Mononuclear cell (primary cell): ENCODE data around the gene ARPC5L. TPM values are rescaled to one million over a fixed set of nuclear protein-coding genes. Genes with fewer than 3 reads are reported as not detected.

Experiments
- H3K27me3 ChIP-seq: 2 replicates; pipeline ENCODE4 v1.6.0; 2011; ENCODE audit warnings: low read length, control low read depth; ENCODE audit not compliant: insufficient read depth
- H3K4me1 ChIP-seq: 2 replicates; pipeline ENCODE4 v1.5.1; 2011; ENCODE audit warnings: mild to moderate bottlenecking, low read length, control low read depth; ENCODE audit not compliant: insufficient read depth
- H3K4me3 ChIP-seq: 2 replicates; pipeline ENCODE4 v1.5.1; 2011; ENCODE audit warnings: mild to moderate bottlenecking, low read length, moderate library complexity
- H3K9me3 ChIP-seq: 2 replicates; pipeline ENCODE4 v1.5.1; 2011; ENCODE audit warnings: low read depth, mild to moderate bottlenecking, control low read depth, low read length
- total RNA-seq: library from RNA; depleted of rRNA; stranded (reverse); fragments of >200 nt; gene quantifications from one replicate; pipeline ENCODE4 v1.2.3, GENCODE V29; 2012

ARPC5L gene
- total RNA-seq, 1 donor, result 29.3 TPM

- Histone ChIP-seq H3K4me3 (peak overlapping the region; percentile 83), H3K4me1 (peaks cover 61% of the 10 kb centered on the region), H3K27me3 (no peaks in the 10 kb centered on the region), H3K9me3 (no peaks in the 10 kb centered on the region)
Measured at GRCh38 chr9:124869986-124870560, 8.1 kb downstream of the ARPC5L start.

GRCh38 chr9:124870723-124871122 is 8.8 kb downstream of the ARPC5L start:
- Histone ChIP-seq H3K4me1 (peaks cover 61% of the 10 kb centered on the region), H3K4me3 (peak overlapping the region; percentile 83), H3K9me3 (no peaks in the 10 kb centered on the region), H3K27me3 (no peaks in the 10 kb centered on the region)

- H3K4me1 ChIP-seq, result peaks cover 61% of the 10 kb centered on the region
- H3K4me3 ChIP-seq, result no peak overlapping the region
- no peaks in the 10 kb centered on the region for H3K9me3 ChIP-seq
- no peaks in the 10 kb centered on the region for H3K27me3 ChIP-seq
Measured at GRCh38 chr9:124871156-124871561, 9.2 kb downstream of the ARPC5L start.

GRCh38 chr9:124873664-124874063 is 11.7 kb downstream of the ARPC5L start:
- no peak overlapping the region for H3K4me3 ChIP-seq
- no peaks in the 10 kb centered on the region for H3K27me3 ChIP-seq
- H3K9me3 ChIP-seq, result no peaks in the 10 kb centered on the region
- H3K4me1 ChIP-seq, result peaks cover 49% of the 10 kb centered on the region

GRCh38 chr9:124875501-124875900 is 13.6 kb downstream of the ARPC5L start:
- peaks cover 41% of the 10 kb centered on the region for H3K4me1 ChIP-seq
- no peaks in the 10 kb centered on the region for H3K9me3 ChIP-seq
- no peaks in the 10 kb centered on the region for H3K27me3 ChIP-seq
- no peak overlapping the region for H3K4me3 ChIP-seq

GRCh38 chr9:124877021-124877782 is 15.3 kb downstream of the ARPC5L start:
- Histone ChIP-seq H3K4me3 (no peak overlapping the region), H3K9me3 (no peaks in the 10 kb centered on the region), H3K27me3 (no peaks in the 10 kb centered on the region), H3K4me1 (peaks cover 24% of the 10 kb centered on the region)

GRCh38 chr9:124878021-124878420 is 16.1 kb downstream of the ARPC5L start:
- H3K27me3 ChIP-seq, result no peaks in the 10 kb centered on the region
- H3K4me3 ChIP-seq, result no peak overlapping the region
- peaks cover 15% of the 10 kb centered on the region for H3K4me1 ChIP-seq
- no peaks in the 10 kb centered on the region for H3K9me3 ChIP-seq

GRCh38 chr9:124878518-124878917 is 16.6 kb downstream of the ARPC5L start:
- Histone ChIP-seq H3K4me3 (no peak overlapping the region), H3K4me1 (peaks cover 10% of the 10 kb centered on the region), H3K27me3 (no peaks in the 10 kb centered on the region), H3K9me3 (no peaks in the 10 kb centered on the region)

- H3K27me3 ChIP-seq, result no peaks in the 10 kb centered on the region
- no peaks in the 10 kb centered on the region for H3K9me3 ChIP-seq
- H3K4me1 ChIP-seq, result peaks cover 3% of the 10 kb centered on the region
- H3K4me3 ChIP-seq, result no peak overlapping the region
Measured at GRCh38 chr9:124879226-124879625, 17.3 kb downstream of the ARPC5L start.

GRCh38 chr9:124880501-124880900 is 18.6 kb downstream of the ARPC5L start:
- Histone ChIP-seq H3K4me1 (no peaks in the 10 kb centered on the region), H3K4me3 (no peak overlapping the region), H3K9me3 (no peaks in the 10 kb centered on the region), H3K27me3 (no peaks in the 10 kb centered on the region)

GRCh38 chr9:124881138-124881743 is 19.3 kb downstream of the ARPC5L start:
- Histone ChIP-seq H3K4me3 (no peak overlapping the region), H3K9me3 (no peaks in the 10 kb centered on the region), H3K4me1 (no peaks in the 10 kb centered on the region), H3K27me3 (no peaks in the 10 kb centered on the region)

GRCh38 chr9:124882231-124882630 is 20.3 kb downstream of the ARPC5L start:
- Histone ChIP-seq H3K27me3 (no peaks in the 10 kb centered on the region), H3K4me1 (no peaks in the 10 kb centered on the region), H3K9me3 (no peaks in the 10 kb centered on the region), H3K4me3 (no peak overlapping the region)

GRCh38 chr9:124884376-124884775 is 22.4 kb downstream of the ARPC5L start:
- Histone ChIP-seq H3K4me1 (no peaks in the 10 kb centered on the region), H3K27me3 (no peaks in the 10 kb centered on the region), H3K9me3 (no peaks in the 10 kb centered on the region), H3K4me3 (no peak overlapping the region)

- Histone ChIP-seq H3K4me3 (no peak overlapping the region), H3K4me1 (no peaks in the 10 kb centered on the region), H3K9me3 (no peaks in the 10 kb centered on the region)
Measured at GRCh38 chr9:124885551-124885950, 23.6 kb downstream of the ARPC5L start.

GRCh38 chr9:124886461-124886860 is 24.5 kb downstream of the ARPC5L start:
- Histone ChIP-seq H3K4me1 (no peaks in the 10 kb centered on the region), H3K27me3 (no peaks in the 10 kb centered on the region), H3K9me3 (no peaks in the 10 kb centered on the region), H3K4me3 (no peak overlapping the region)

More at GRCh38 chr9:124885551-124885950, 23.6 kb downstream of the ARPC5L start:
- H3K27me3 ChIP-seq, result no peaks in the 10 kb centered on the region
